Neural progenitor cell (in vitro differentiated cells): Measurements from ENCODE around the gene KRT13. TPM values are rescaled to one million over a fixed set of nuclear protein-coding genes. Genes with fewer than 3 reads are reported as not detected.

Source experiments
- DNase-seq: peaks from one replicate; pipeline ENCODE4 v3.0.0-alpha.2; 2016; ENCODE audit warnings: low spot score
- H2AFZ ChIP-seq: fragments of 200-600 bp; sonication (generic); replicated peaks from 2 replicates; pipeline ENCODE4 v1.6.1; 2016; ENCODE audit warnings: antibody characterized with exemption
- H3F3A ChIP-seq: fragments of 200-600 bp; sonication (generic); 2 replicates; pipeline ENCODE4 v1.6.1; 2016; ENCODE audit warnings: antibody characterized with exemption, low read depth
- H3K27ac ChIP-seq: fragments of 200-600 bp; sonication (generic); 2 replicates; pipeline ENCODE4 v1.5.1; 2016; ENCODE audit warnings: mild to moderate bottlenecking
- H3K27me3 ChIP-seq: fragments of 200-600 bp; sonication (generic); 2 replicates; pipeline ENCODE4 v1.6.1; 2016; ENCODE audit warnings: mild to moderate bottlenecking, moderate library complexity
- H3K36me3 ChIP-seq: fragments of 200-600 bp; sonication (generic); 2 replicates; pipeline ENCODE4 v1.5.1; 2016
- H3K4me1 ChIP-seq: fragments of 200-600 bp; sonication (generic); 2 replicates; pipeline ENCODE4 v1.6.1; 2016; ENCODE audit warnings: mixed run types
- H3K4me2 ChIP-seq: fragments of 200-600 bp; sonication (generic); 2 replicates; pipeline ENCODE4 v1.6.1; 2016
- H3K4me3 ChIP-seq: fragments of 200-600 bp; sonication (generic); 2 replicates; pipeline ENCODE4 v1.5.1; 2016
- H3K79me2 ChIP-seq: fragments of 200-600 bp; sonication (generic); 2 replicates; pipeline ENCODE4 v1.6.1; 2016; ENCODE audit warnings: low read depth
- H3K9ac ChIP-seq: fragments of 200-600 bp; sonication (generic); 2 replicates; pipeline ENCODE4 v1.6.1; 2016
- H3K9me3 ChIP-seq: fragments of 200-600 bp; sonication (generic); 2 replicates; pipeline ENCODE4 v1.5.1; 2016; ENCODE audit warnings: low read depth
- H4K20me1 ChIP-seq: fragments of 200-600 bp; sonication (generic); 2 replicates; pipeline ENCODE4 v1.6.1; 2016; ENCODE audit warnings: low read depth
- H3K27ac Mint-ChIP-seq: 3 replicates; pipeline ENCODE4 v1.8.0; 2021; ENCODE audit warnings: mixed read lengths
- H3K27me3 Mint-ChIP-seq: 2 replicates; pipeline ENCODE4 v1.8.0; 2022; ENCODE audit warnings: low read depth, mild to moderate bottlenecking, inconsistent platforms, moderate library complexity, mixed read lengths; ENCODE audit not compliant: insufficient read depth
- H3K36me3 Mint-ChIP-seq: 3 replicates; pipeline ENCODE4 v1.8.0; 2021; ENCODE audit warnings: mixed read lengths
- H3K4me1 Mint-ChIP-seq: 3 replicates; pipeline ENCODE4 v1.8.0; 2021; ENCODE audit warnings: mixed read lengths
- H3K4me3 Mint-ChIP-seq: 3 replicates; pipeline ENCODE4 v1.8.0; 2021; ENCODE audit warnings: mild to moderate bottlenecking, moderate library complexity, mixed read lengths
- H3K9me3 Mint-ChIP-seq: 3 replicates; pipeline ENCODE4 v1.8.0; 2020; ENCODE audit warnings: mixed read lengths
- EZH2 ChIP-seq: fragments of 200-600 bp; sonication (generic); IDR thresholded peaks from 2 replicates; pipeline ENCODE4 v1.6.1; 2017; ENCODE audit warnings: antibody characterized with exemption, mild to moderate bottlenecking, moderate library complexity
- EZH2phosphoT487 ChIP-seq: fragments of 200-600 bp; sonication (generic); IDR thresholded peaks from 2 replicates; pipeline ENCODE4 v1.6.1; 2017; ENCODE audit warnings: antibody characterized with exemption
- total RNA-seq: library from RNA; depleted of rRNA; stranded (reverse); fragments of >200 nt; gene quantifications from 2 replicates; pipeline ENCODE4 v1.2.3, GENCODE V29; 2015; ENCODE audit warnings: low replicate concordance
- TF ChIP-seq, protein P1 (sequence below): fragments of 200-600 bp; sonication (generic); IDR thresholded peaks from 2 replicates; pipeline ENCODE4 v1.5.1; 2017; ENCODE audit warnings: antibody characterized with exemption, mild to moderate bottlenecking

KRT13 gene
- total RNA-seq, 1 donor from 2014 or later, result not detected

DNA sequence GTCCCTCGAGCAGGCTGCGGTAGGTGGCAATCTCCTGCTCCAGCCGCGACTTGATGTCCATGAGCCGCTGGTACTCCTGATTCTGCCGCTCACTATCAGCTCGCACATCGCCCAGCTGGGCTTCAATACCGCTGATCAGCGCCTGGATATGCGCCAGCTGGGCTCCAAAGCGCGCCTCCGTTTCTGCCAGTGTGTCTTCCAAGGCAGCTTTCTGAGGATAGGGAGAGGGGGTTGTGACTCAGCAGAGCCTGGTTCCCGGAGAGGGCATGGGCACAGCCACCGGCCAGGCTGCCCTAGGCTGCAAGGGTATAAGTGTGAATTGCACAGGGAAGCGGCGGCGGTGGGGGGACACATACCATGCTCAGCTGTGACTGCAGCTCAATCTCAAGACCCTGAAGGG lies 18.4 kb upstream of the KRT13 start:
- Histone ChIP-seq H3F3A (peaks cover 36% of the 10 kb centered on the region), H4K20me1 (peaks cover 45% of the 10 kb centered on the region), H3K4me2 (no peak overlapping the region), H3K79me2 (peaks cover 29% of the 10 kb centered on the region), H3K4me1 (peaks cover 11% of the 10 kb centered on the region), H3K4me3 (no peak overlapping the region), H3K27me3 (no peaks in the 10 kb centered on the region), H3K36me3 (no peaks in the 10 kb centered on the region), H3K27ac (no peak overlapping the region), H3K9me3 (no peaks in the 10 kb centered on the region), H2AFZ (no peak overlapping the region), H3K9ac (no peak overlapping the region)
- H3K27me3 Mint-ChIP-seq, result peaks cover 41% of the 10 kb centered on the region
- TF ChIP-seq EZH2phosphoT487 (no peak), EZH2 (no peak)
- TF ChIP-seq, protein P1, sequence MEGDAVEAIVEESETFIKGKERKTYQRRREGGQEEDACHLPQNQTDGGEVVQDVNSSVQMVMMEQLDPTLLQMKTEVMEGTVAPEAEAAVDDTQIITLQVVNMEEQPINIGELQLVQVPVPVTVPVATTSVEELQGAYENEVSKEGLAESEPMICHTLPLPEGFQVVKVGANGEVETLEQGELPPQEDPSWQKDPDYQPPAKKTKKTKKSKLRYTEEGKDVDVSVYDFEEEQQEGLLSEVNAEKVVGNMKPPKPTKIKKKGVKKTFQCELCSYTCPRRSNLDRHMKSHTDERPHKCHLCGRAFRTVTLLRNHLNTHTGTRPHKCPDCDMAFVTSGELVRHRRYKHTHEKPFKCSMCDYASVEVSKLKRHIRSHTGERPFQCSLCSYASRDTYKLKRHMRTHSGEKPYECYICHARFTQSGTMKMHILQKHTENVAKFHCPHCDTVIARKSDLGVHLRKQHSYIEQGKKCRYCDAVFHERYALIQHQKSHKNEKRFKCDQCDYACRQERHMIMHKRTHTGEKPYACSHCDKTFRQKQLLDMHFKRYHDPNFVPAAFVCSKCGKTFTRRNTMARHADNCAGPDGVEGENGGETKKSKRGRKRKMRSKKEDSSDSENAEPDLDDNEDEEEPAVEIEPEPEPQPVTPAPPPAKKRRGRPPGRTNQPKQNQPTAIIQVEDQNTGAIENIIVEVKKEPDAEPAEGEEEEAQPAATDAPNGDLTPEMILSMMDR, result no peak
- no peak overlapping the region for H3K27ac Mint-ChIP-seq
- peaks cover 12% of the 10 kb centered on the region for H3K4me1 Mint-ChIP-seq
- DNase-seq, result no peak
- no peak overlapping the region for H3K4me3 Mint-ChIP-seq
- H3K9me3 Mint-ChIP-seq, result peaks cover 2% of the 10 kb centered on the region
- no peaks in the 10 kb centered on the region for H3K36me3 Mint-ChIP-seq

DNA sequence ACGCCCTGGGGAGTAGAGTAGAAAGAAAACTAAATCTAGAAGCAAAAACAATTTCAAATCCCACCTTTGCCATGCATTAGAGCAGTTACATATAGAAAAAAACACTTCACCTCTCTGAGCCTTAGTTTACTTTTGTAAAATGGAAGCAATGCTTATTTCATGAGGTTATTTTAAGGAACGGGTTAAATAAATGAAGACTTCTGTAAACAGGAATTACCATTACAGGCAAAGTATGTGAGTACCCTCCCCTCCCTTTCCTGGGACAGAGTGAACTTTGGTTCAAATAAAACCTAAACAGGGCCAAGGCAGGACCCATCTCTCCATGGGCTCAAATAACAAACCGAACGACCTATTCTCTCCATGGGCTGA lies 17.8 kb upstream of the KRT13 start:
- no peaks in the 10 kb centered on the region for H3K27me3 ChIP-seq
- no peak overlapping the region for H3K4me2 ChIP-seq
- Mint-ChIP-seq H3K4me1 (peaks cover 8% of the 10 kb centered on the region), H3K27ac (no peak overlapping the region), H3K9me3 (peaks cover 2% of the 10 kb centered on the region), H3K36me3 (no peaks in the 10 kb centered on the region), H3K4me3 (no peak overlapping the region), H3K27me3 (peaks cover 36% of the 10 kb centered on the region)
- no peaks in the 10 kb centered on the region for H3K36me3 ChIP-seq
- no peak for TF ChIP-seq EZH2phosphoT487
- TF ChIP-seq, protein P1, result no peak
- TF ChIP-seq EZH2, result no peak
- no peak overlapping the region for H3K9ac ChIP-seq
- H4K20me1 ChIP-seq, result peaks cover 45% of the 10 kb centered on the region
- H3K4me3 ChIP-seq, result no peak overlapping the region
- peaks cover 29% of the 10 kb centered on the region for H3K79me2 ChIP-seq
- H3K27ac ChIP-seq, result no peak overlapping the region
- H3K4me1 ChIP-seq, result peaks cover 11% of the 10 kb centered on the region
- DNase-seq, result no peak
- no peak overlapping the region for H2AFZ ChIP-seq
- no peaks in the 10 kb centered on the region for H3K9me3 ChIP-seq
- peaks cover 31% of the 10 kb centered on the region for H3F3A ChIP-seq

DNA sequence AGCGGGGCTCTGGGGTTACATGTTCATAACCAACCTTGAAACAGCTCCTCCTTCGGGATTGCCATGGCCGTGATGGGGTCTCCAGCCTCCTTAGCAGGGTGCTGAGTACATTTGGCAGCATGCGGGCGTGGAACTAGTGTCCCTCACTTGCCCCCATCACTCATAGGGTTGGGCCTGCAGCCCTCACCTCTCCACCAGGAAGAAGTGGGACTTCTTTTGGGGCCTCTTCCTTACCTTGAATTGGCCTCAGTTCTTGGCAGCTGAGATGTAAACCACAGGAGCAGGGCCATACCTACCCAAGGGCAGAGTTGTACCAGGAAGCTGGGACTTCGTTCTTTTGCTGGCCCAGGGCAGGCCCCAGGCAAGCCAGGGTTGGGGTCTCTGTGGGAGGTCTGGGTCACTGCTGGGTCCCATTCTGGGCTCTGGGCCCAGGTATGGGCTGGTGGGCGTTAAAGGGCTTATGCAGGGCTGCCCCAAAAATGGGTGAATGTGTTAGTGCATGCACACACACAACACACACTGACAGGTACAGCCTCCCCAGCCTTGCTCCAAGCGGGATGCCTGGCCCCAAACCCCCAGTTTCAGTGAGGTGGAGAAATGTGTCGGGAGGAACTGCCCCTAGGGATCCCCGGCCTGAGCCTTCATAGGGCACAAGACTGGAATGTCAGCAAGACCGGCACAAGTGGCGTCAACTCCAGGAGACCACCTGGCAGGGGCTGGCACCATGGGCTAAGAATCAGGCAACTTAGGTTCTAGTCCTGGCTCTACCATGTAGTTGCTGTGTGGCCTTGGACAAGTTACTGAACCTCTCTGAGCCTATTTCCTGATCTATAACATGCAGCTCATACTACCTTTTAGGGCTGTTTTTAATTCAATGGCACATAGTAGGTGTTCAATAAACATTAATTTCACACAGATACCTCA lies 17.2 kb upstream of the KRT13 start:
- H3K9me3 ChIP-seq, result no peaks in the 10 kb centered on the region
- Mint-ChIP-seq H3K4me1 (peaks cover 8% of the 10 kb centered on the region), H3K9me3 (peaks cover 2% of the 10 kb centered on the region), H3K27me3 (peaks cover 31% of the 10 kb centered on the region), H3K4me3 (no peak overlapping the region), H3K36me3 (no peaks in the 10 kb centered on the region), H3K27ac (no peak overlapping the region)
- no peaks in the 10 kb centered on the region for H3K36me3 ChIP-seq
- H3K79me2 ChIP-seq, result peaks cover 24% of the 10 kb centered on the region
- peaks cover 11% of the 10 kb centered on the region for H3K4me1 ChIP-seq
- H2AFZ ChIP-seq, result no peak overlapping the region
- no peak overlapping the region for H3K27ac ChIP-seq
- H3K27me3 ChIP-seq, result no peaks in the 10 kb centered on the region
- no peak overlapping the region for H3K9ac ChIP-seq
- no peak for DNase-seq
- no peak overlapping the region for H3K4me2 ChIP-seq
- peaks cover 31% of the 10 kb centered on the region for H3F3A ChIP-seq
- no peak overlapping the region for H3K4me3 ChIP-seq
- TF ChIP-seq EZH2phosphoT487, result no peak
- no peak for TF ChIP-seq EZH2
- TF ChIP-seq, protein P1, result no peak
- peaks cover 44% of the 10 kb centered on the region for H4K20me1 ChIP-seq
